IPS-18c (cell line): Measurements from ENCODE around the gene LDHAL6A.

Experiments
- H3K4me3 ChIP-seq: 2 replicates; pipeline ENCODE4 v1.7.0; 2013; ENCODE audit warnings: low read depth, mild to moderate bottlenecking, low read length, moderate library complexity; ENCODE audit not compliant: insufficient read depth
- H3K9me3 ChIP-seq: one replicate; pipeline ENCODE4 v1.6.1; 2013; ENCODE audit warnings: mild to moderate bottlenecking, low read length, moderate library complexity; ENCODE audit not compliant: control insufficient read depth, insufficient read depth

LDHAL6A gene

DNA sequence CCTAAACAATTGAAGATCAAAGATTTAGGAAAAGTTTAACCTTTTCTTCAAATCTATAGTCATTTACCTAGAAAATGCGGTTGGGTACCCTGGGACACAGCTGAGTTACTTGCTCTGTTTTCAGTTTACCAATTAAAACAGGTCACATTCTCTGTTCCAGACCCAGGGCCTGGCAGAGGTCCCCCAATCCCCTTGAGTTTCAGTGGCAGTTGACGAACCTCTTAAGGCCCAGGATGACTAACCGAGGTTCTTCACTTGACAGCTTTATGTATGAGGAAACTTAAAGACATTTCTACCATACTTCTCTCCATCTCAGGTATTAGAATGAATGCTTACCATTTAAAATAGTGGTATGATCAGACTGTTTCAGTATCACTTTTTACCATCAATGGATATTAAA is 16.3 kb downstream of the LDHAL6A start:
- no peak overlapping the region for H3K4me3 ChIP-seq
- no peaks in the 10 kb centered on the region for H3K9me3 ChIP-seq

DNA sequence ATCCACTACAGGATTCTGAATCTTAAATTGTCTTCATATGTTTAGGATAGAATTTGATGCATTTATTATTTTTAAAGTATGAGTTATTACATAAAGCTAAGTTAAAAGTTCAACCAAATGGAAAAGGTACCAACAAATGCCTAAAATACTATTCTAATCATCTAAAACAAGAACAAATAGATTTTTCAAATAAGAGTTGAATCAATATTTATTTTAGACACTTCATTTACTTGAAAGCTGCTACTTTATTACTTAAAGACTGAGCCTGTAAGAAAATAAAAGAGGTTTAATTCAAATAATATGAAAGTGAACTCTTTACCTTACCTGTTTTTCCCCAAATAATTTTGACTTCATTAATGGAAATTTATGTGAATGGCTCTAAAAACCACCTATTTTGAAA is 16.9 kb downstream of the LDHAL6A start:
- Histone ChIP-seq H3K9me3 (no peaks in the 10 kb centered on the region), H3K4me3 (no peak overlapping the region)

DNA sequence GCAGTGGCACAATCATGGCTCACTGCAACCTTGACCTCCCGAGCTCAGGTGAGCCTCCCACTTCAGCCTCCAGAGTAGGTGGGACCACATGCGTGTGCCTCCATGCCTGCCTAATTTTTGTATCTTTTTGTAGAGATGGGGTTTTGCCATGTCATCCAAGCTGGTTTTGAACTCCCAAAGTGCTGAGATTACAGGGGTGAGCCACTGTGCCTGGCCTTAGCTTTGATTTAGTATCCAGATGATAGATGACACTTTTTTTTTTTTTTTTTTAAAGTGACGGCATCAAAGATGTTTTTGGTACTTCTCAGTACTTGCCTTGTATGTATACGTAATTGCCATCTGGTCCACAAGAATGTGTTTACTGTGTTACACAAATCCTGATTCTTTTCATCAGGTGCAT is 23.4 kb downstream of the LDHAL6A start:
- Histone ChIP-seq H3K4me3 (no peak overlapping the region), H3K9me3 (no peaks in the 10 kb centered on the region)

GRCh38 chr11:18485913-18486528 is 30.4 kb downstream of the LDHAL6A start:
- no peak overlapping the region for H3K4me3 ChIP-seq
- H3K9me3 ChIP-seq: no peaks in the 10 kb centered on the region

GRCh38 chr11:18490319-18490718 is 34.7 kb downstream of the LDHAL6A start:
- Histone ChIP-seq H3K4me3 (no peak overlapping the region), H3K9me3 (no peaks in the 10 kb centered on the region)

DNA sequence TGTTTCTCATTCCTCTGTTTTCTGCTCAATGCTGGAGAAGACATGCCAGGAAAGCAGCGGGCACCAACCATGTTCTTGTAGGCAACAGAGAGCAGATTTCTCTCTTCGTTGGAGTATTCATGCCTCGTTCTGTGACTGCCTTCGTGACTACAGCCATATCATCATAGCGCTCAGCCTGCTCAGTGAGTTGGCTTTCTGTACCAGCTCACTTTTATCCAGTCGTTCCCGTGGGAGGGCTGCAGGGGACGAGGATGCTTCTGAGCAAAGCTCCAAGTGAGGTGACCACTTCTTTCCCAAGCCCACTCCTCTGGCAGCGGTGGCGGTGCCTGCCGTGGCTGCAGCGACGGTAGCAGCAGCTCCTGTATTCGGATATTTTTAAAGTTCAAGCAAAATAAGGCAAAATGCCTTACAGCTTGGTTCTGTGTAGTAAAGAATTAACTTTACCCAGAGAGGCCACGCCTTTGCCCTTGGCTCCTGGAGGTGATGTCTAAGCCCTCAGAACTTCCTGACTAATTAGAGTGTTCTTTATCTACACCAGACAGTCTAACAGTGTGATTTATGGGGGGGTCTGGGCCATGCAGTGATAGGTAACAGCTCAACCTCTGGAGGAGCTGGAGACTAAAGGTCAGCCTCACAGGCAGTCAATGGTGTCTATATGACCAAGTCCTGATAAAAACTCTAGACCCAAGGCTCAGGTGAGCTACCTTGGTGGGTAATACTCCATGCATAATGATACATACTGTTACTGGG is 35.3 kb downstream of the LDHAL6A start:
- H3K4me3 ChIP-seq: no peak overlapping the region
- H3K9me3 ChIP-seq: no peaks in the 10 kb centered on the region

DNA sequence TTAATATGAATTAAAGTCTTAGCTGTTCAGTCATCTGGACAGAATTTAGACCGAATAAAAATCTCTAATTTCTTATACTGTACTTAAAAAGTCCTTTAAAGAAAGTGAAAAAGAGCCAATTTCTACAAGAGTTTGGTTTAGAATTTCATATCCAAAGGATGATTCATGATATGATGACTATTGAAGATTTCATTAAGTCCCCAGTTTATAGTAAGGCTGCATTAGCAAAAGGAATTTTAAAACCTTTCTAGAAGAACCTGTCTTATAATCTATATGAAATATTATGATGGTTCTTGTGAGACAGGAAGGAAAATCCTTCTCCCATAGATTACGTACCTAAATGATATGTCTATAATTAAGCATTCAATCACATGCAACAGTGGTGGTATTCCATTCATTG is 36.3 kb downstream of the LDHAL6A start:
- no peak overlapping the region for H3K4me3 ChIP-seq

DNA sequence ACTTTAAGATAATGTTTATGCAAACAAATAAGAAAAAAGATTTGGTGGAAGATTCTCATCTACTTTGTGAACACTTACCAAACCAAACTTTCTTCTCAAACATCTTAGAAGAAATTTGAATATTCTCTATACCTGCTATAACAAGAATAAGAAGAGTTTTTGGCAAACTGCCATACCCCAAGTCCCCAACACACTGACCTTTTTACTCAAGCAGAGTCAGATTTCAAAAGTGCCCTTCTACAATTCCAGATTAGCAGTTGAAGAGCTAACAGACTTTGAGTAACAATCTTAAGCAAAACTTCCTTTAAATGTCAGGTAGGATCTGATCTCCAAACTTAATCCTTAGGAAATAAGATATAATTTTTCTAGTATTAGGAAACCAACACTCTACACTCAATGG is 37.2 kb downstream of the LDHAL6A start:
- no peaks in the 10 kb centered on the region for H3K9me3 ChIP-seq
- H3K4me3 ChIP-seq: no peak overlapping the region

More for the DNA sequence above, 36.3 kb downstream of the LDHAL6A start:
- no peaks in the 10 kb centered on the region for H3K9me3 ChIP-seq

GRCh38 chr11:18493310-18493709 is 37.7 kb downstream of the LDHAL6A start:
- no peak overlapping the region for H3K4me3 ChIP-seq
- H3K9me3 ChIP-seq: no peaks in the 10 kb centered on the region

- no peak overlapping the region for H3K4me3 ChIP-seq
These were observed 39.6 kb downstream of the LDHAL6A start for GRCh38 chr11:18495271-18495670.

DNA sequence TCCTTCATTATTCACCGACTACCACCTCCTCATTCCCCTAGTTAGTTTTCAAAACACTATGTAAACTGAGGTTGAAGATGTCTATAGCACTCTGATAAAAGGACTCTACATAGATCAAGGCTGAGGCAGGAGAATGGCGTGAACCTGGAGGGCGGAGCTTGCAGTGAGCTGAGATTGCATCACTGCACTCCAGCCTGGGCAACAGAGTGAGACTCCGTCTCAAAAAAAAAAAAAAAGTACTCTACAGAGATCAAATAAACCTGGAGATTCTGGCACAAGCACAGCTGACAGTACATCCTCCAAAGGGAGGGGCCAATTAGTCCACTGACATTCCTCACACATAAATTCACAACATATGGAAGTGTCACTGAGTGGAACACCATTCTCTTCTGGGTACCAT is 40.0 kb downstream of the LDHAL6A start:
- H3K4me3 ChIP-seq: no peak overlapping the region
- H3K9me3 ChIP-seq: no peaks in the 10 kb centered on the region

More at GRCh38 chr11:18495271-18495670, 39.6 kb downstream of the LDHAL6A start:
- no peaks in the 10 kb centered on the region for H3K9me3 ChIP-seq

- H3K4me3 ChIP-seq: no peak overlapping the region
- no peaks in the 10 kb centered on the region for H3K9me3 ChIP-seq
These were observed 42.4 kb downstream of the LDHAL6A start for GRCh38 chr11:18498039-18498438.

DNA sequence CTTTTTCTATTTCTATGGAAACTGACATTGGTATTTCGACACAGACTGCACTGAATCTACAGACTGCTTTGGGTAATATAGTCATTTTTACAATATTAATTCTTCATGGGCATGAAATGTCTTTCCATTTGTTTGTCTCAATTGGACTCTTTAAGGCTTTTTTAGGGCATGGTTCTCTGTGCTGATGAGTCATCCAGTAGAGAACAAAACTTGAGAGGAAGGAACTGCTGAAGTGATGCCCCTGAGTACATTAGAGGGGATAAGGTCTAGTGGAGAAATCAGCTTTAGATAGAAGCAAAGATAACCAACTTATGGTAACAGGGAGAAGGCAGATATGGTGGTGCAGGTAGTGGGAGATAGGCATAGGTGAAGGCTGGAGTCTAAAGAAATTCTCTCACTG is 46.0 kb downstream of the LDHAL6A start:
- no peaks in the 10 kb centered on the region for H3K9me3 ChIP-seq
- no peak overlapping the region for H3K4me3 ChIP-seq

DNA sequence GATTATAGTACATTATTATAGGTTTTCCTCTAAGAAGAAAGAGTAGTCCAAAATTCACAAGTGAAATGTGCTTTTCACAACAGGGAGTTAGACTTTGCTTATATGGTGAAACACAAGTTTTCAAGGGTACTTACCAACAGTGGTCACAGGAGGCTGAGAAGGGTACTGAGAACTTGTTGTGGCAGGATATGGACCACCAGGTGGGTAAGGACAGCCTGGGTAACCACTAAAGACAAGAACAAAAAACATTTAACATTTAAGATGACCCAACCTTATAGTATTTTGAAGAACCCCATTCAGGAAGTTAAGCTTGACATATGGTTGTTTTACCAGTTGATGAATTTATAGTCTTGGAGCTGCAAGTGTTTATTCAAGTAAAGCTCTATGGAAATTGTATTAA is 46.7 kb downstream of the LDHAL6A start:
- Histone ChIP-seq H3K9me3 (no peaks in the 10 kb centered on the region), H3K4me3 (no peak overlapping the region)

- no peak overlapping the region for H3K4me3 ChIP-seq
- H3K9me3 ChIP-seq: no peaks in the 10 kb centered on the region
These were observed 65.5 kb downstream of the LDHAL6A start for GRCh38 chr11:18521122-18521521.

- Histone ChIP-seq H3K9me3 (no peaks in the 10 kb centered on the region), H3K4me3 (no peak overlapping the region)
These were observed 66.7 kb downstream of the LDHAL6A start for GRCh38 chr11:18522388-18522787.

DNA sequence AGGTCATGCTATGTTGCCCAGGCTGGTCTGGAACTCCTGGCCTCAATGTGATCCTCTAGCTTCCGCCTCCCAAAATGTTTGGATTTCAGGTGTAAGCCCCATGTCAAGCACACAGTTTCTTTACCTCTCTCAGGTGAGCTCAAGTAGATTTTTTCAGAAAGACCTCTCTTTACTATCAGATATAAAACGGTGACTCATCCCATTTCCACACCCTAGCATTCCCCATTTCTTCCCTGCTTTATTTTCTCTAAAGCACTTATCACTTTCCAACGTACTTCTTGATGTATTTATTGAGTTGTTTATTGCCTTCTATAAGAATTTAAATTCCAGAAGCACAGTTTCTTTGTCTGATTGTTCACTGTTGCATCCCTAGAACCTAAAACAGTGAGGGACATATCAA is 67.4 kb downstream of the LDHAL6A start:
- H3K4me3 ChIP-seq: no peak overlapping the region
- H3K9me3 ChIP-seq: no peaks in the 10 kb centered on the region

DNA sequence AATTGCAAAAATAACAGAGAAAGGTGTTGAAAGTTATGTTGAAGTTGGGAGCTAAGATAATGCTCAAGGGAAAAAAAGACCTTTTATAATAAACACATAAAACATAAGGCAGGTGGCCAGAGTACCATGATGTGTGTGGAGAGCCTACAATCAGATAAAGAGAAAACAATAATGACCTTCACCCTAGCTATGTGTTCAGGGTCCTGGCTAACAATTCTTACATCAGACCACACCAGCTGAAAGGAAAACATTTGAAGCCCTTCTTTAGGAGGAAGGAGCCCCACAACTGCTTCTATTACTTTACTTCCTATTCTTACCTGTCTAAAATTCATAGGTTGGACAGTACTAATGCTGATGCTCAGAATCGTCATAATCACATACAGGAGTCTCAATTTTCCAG is 68.6 kb downstream of the LDHAL6A start:
- H3K4me3 ChIP-seq: no peak overlapping the region
- H3K9me3 ChIP-seq: no peaks in the 10 kb centered on the region

DNA sequence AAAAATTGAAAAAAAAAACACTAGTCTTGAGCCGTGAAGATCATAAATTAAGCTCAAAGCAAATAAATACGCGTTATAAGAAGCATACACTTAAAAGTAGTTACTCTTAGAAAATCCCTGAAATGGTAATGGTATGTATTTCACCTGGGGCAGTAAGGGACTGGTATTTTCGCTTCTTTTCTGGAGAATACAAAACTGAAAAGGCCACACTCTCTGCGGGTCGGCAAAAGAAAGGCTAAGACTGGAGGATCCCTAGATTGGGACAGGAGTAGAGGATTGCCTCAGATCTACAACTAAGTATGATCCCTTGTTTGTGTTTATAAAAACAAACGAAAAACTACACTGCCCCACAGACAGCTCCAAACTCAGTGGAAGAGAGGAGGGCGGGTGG is 70.5 kb downstream of the LDHAL6A start:
- Histone ChIP-seq H3K9me3 (no peaks in the 10 kb centered on the region), H3K4me3 (peak overlapping the region; percentile 76)
